ENCODE data around the gene DNAJC5. TPM values are rescaled to one million over a fixed set of nuclear protein-coding genes. Genes with fewer than 3 reads are reported as not detected.

The DNAJC5 gene
- total RNA-seq, 1 experiment from 2014 or later: 59.5 TPM

GRCh38 chr20:63932606-63933160, 37.8 kb downstream of the DNAJC5 start:
- ATAC-seq (no peak), DNase-seq (ENCODE audit: low read depth, low spot score) (no peak)
- no peaks in the 10 kb centered on the region for H3K9me3 ChIP-seq (ENCODE audit: control insufficient read depth, insufficient read depth, low read depth, low read length)
- ChIA-PET CTCF (no interaction called here), POLR2A (no interaction called here)
- H3K27ac ChIP-seq (ENCODE audit: low read length): no peak overlapping the region
- no peak overlapping the region for H3K4me3 ChIP-seq (ENCODE audit: low read depth in 2 of 2, low read length in 2 of 2)
- in situ Hi-C loops (cut with HindIII; ENCODE audit: low pct_unique_long_range_greater_than_20kb, low sequenced_read_pairs): no loop called here
- peaks cover 11% of the 10 kb centered on the region for H3K36me3 ChIP-seq (ENCODE audit: control insufficient read depth, insufficient read depth, low read length)
- TF ChIP-seq TCF7L2 (IDR thresholded peaks at IDR 0.05; ENCODE audit: low read depth, low read length): no peak
- no peak for TF ChIP-seq SIN3A (IDR thresholded peaks at IDR 0.05; ENCODE audit: borderline replicate concordance, insufficient read depth, low read depth, low read length)
- TF ChIP-seq POLR2AphosphoS5 (IDR thresholded peaks at IDR 0.05; ENCODE audit: low read depth, low read length): no peak
- TF ChIP-seq CTCF (IDR thresholded peaks at IDR 0.05): no peak
- no peak for TF ChIP-seq REST (IDR thresholded peaks at IDR 0.05; ENCODE audit: insufficient read depth in 1 of 2, low read depth in 2 of 2, low read length in 1 of 2)
- intact Hi-C loops (cut with micrococcal nuclease; ENCODE audit: unreplicated experiment): no loop called here
- no peaks in the 10 kb centered on the region for H3K4me1 ChIP-seq (ENCODE audit: control insufficient read depth, insufficient read depth, low read length)
- no peaks in the 10 kb centered on the region for H3K27me3 ChIP-seq (ENCODE audit: control insufficient read depth, insufficient read depth, low read length)
- no TSS peak for BruUV-seq (replicated peaks)

GRCh38 chr20:63933646-63934045, 38.7 kb downstream of the DNAJC5 start:
- no peak overlapping the region for H3K4me3 ChIP-seq (ENCODE audit: low read depth in 2 of 2, low read length in 2 of 2)
- TF ChIP-seq REST (IDR thresholded peaks at IDR 0.05; ENCODE audit: insufficient read depth in 1 of 2, low read depth in 2 of 2, low read length in 1 of 2) (no peak), SIN3A (IDR thresholded peaks at IDR 0.05; ENCODE audit: borderline replicate concordance, insufficient read depth, low read depth, low read length) (no peak), CTCF (IDR thresholded peaks at IDR 0.05) (no peak), POLR2AphosphoS5 (IDR thresholded peaks at IDR 0.05; ENCODE audit: low read depth, low read length) (no peak), TCF7L2 (IDR thresholded peaks at IDR 0.05; ENCODE audit: low read depth, low read length) (no peak)
- no peaks in the 10 kb centered on the region for H3K9me3 ChIP-seq (ENCODE audit: control insufficient read depth, insufficient read depth, low read depth, low read length)
- H3K27ac ChIP-seq (ENCODE audit: low read length): no peak overlapping the region
- CTCF ChIA-PET: no interaction called here
- intact Hi-C loops (cut with micrococcal nuclease; ENCODE audit: unreplicated experiment) (no loop called here), in situ Hi-C loops (cut with HindIII; ENCODE audit: low pct_unique_long_range_greater_than_20kb, low sequenced_read_pairs) (no loop called here)
- BruUV-seq (replicated peaks): TSS peak; percentile 62
- no peaks in the 10 kb centered on the region for H3K4me1 ChIP-seq (ENCODE audit: control insufficient read depth, insufficient read depth, low read length)
- no peak for ATAC-seq
- POLR2A ChIA-PET: no interaction called here
- no peak for DNase-seq (ENCODE audit: low read depth, low spot score)
- H3K36me3 ChIP-seq (ENCODE audit: control insufficient read depth, insufficient read depth, low read length): peaks cover 4% of the 10 kb centered on the region; the same call in 1 of the 2 replicates
- no peaks in the 10 kb centered on the region for H3K27me3 ChIP-seq (ENCODE audit: control insufficient read depth, insufficient read depth, low read length)

Measured in Panc1 (cell line).